Mammary epithelial cell (primary cell): ENCODE results near the gene CCT4.

Experiments
- EZH2 ChIP-seq: IDR thresholded peaks from 2 replicates; pipeline ENCODE4 v1.6.1; 2012; ENCODE audit warnings: low read length, inconsistent platforms, borderline replicate concordance
- TF ChIP-seq, protein P1 (sequence below), 2 donors: IDR thresholded peaks in 1 of 2; conservative IDR thresholded peaks in 1 of 2; 2 replicates each; pipeline ENCODE4 v1.5.1; 2011 to 2012; ENCODE audit warnings: inconsistent platforms in 2 of 2, low read length in 2 of 2, mild to moderate bottlenecking in 2 of 2, control low read depth in 1 of 2, low read depth in 1 of 2; ENCODE audit not compliant: insufficient read depth in 1 of 2; ENCODE audit errors: extremely low read depth in 1 of 2

DNA sequence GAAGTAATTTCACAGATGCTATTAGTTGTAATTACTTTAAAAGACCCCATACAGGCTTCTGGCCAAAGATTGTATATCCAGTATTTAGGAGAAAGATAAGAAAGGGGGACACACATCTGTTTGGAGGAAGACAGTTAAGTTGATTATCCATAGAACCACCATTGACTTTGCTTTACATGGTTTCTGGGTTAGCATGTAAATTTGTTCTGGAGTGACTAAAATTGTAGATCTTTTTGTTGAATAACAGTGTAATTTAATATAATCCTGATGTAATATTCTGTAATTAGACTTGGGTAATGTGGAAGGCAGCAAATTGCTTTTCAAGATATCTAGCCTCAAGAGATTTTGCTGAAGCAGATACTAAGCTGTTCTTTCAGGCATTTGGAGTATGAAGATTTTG lies 34.3 kb upstream of the CCT4 start:
- TF ChIP-seq EZH2, result no peak
- TF ChIP-seq, protein P1, sequence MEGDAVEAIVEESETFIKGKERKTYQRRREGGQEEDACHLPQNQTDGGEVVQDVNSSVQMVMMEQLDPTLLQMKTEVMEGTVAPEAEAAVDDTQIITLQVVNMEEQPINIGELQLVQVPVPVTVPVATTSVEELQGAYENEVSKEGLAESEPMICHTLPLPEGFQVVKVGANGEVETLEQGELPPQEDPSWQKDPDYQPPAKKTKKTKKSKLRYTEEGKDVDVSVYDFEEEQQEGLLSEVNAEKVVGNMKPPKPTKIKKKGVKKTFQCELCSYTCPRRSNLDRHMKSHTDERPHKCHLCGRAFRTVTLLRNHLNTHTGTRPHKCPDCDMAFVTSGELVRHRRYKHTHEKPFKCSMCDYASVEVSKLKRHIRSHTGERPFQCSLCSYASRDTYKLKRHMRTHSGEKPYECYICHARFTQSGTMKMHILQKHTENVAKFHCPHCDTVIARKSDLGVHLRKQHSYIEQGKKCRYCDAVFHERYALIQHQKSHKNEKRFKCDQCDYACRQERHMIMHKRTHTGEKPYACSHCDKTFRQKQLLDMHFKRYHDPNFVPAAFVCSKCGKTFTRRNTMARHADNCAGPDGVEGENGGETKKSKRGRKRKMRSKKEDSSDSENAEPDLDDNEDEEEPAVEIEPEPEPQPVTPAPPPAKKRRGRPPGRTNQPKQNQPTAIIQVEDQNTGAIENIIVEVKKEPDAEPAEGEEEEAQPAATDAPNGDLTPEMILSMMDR (conservative IDR thresholded peaks at IDR 0.05 in 1 of 2, IDR thresholded peaks at IDR 0.05 in 1 of 2; ENCODE audit: extremely low read depth in 1 of 2, insufficient read depth in 1 of 2, low read depth in 1 of 2, low read length in 2 of 2), result no peak
